Breast epithelium (tissue), 3 donors: ENCODE measurements around the gene EGFLAM.

Experiments used
- POLR2A ChIP-seq: fragments of 450-650 bp; IDR thresholded peaks from one replicate; pipeline ENCODE4 v1.6.1; 2016; ENCODE audit warnings: antibody characterized with exemption, mild to moderate bottlenecking, moderate library complexity
- TF ChIP-seq, protein P1 (sequence below), 3 donors: fragments of 450-650 bp; IDR thresholded peaks; one replicate each; pipeline ENCODE4 v1.5.1; 2016 to 2017; ENCODE audit warnings: antibody characterized with exemption in 3 of 3, mild to moderate bottlenecking in 3 of 3, moderate library complexity in 3 of 3

DNA sequence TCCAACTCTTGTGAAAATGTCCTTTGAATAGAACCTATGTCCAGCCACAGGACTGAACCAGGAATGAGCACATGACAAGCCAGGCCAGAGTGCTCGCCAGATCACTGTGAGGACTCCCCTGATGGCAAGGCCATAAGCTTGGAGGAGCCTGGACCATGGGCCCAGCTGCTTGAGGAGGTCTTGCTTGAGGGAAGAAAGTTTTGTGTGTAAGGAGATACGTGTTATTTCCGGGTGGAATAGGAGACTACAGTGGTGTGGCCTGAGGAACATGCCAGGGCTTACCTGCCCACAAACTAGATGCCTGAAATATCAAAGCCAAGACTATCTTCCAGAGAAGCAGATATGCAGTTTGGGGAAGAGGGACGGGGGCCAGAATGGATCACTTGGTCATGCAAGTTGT lies 213.3 kb downstream of the EGFLAM start:
- TF ChIP-seq, protein P1, sequence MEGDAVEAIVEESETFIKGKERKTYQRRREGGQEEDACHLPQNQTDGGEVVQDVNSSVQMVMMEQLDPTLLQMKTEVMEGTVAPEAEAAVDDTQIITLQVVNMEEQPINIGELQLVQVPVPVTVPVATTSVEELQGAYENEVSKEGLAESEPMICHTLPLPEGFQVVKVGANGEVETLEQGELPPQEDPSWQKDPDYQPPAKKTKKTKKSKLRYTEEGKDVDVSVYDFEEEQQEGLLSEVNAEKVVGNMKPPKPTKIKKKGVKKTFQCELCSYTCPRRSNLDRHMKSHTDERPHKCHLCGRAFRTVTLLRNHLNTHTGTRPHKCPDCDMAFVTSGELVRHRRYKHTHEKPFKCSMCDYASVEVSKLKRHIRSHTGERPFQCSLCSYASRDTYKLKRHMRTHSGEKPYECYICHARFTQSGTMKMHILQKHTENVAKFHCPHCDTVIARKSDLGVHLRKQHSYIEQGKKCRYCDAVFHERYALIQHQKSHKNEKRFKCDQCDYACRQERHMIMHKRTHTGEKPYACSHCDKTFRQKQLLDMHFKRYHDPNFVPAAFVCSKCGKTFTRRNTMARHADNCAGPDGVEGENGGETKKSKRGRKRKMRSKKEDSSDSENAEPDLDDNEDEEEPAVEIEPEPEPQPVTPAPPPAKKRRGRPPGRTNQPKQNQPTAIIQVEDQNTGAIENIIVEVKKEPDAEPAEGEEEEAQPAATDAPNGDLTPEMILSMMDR (IDR thresholded peaks at IDR 0.05): no peak
- no peak for TF ChIP-seq POLR2A
